Subcutaneous adipose tissue (tissue), 4 donors: ENCODE measurements around the gene B3GALNT2. TPM values are rescaled to one million over a fixed set of nuclear protein-coding genes. Genes with fewer than 3 reads are reported as not detected.

ENCODE experiments used
- CTCF ChIP-seq: fragments of 450-650 bp; IDR thresholded peaks from one replicate; pipeline ENCODE4 v1.5.1; 2016; ENCODE audit warnings: low read depth, mild to moderate bottlenecking, control low read depth, antibody characterized with exemption, moderate library complexity
- total RNA-seq, 4 donors: library from RNA; depleted of rRNA; stranded (reverse); fragments of >200 nt; gene quantifications; one replicate each; pipeline ENCODE4 v1.1.0, GENCODE V29; 2016

Gene B3GALNT2
- total RNA-seq, 4 donors from 2014 or later, result 15.4 to 19.4 (median 17.5) TPM

- TF ChIP-seq CTCF, result no peak
Measured at GRCh38 chr1:235441159-235441685, 63.0 kb downstream of the B3GALNT2 start.

GRCh38 chr1:235434001-235434400, 70.3 kb downstream of the B3GALNT2 start:
- TF ChIP-seq CTCF, result no peak

DNA sequence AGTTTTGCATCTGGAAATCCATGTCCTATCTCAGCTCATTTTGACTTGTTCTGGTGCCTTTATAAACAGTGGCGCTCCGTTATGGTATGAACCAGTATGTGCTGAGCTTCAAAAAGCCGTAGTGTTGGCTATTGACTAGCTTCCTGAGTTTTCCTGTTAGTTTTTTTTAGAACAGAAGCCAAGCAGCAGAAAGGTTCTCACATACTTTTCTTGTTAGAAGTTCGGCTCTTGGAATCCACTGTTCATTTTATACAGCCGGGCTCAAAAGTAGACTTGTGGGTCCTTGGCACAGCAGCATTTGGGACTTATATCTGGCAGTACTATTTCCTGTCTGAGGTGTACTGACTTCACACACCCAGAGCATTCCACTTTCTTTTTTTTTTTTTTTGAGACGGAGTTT, 73.3 kb downstream of the B3GALNT2 start:
- no peak for TF ChIP-seq CTCF

- no peak for TF ChIP-seq CTCF
Measured at GRCh38 chr1:235429143-235429542, 75.1 kb downstream of the B3GALNT2 start.

DNA sequence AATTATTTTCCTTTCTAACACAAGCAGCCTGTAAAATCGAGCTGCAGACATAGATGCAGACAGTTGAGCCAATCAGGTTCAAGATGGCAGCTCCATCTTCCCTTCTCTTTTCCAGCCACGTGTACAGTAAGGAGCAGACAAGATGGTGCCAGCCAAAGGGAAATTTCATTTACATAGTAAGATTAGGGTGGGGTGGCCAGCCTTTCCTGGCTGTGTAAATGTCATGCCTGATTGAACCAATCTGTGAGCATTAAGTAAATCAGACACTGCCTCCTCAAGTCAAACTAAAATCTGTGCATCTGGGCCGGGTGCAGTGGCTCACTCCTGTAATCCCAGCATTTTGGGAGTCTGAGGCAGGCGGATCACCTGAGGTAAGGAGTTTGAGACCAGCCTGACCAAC, 76.8 kb downstream of the B3GALNT2 start:
- no peak for TF ChIP-seq CTCF

GRCh38 chr1:235426680-235427079, 77.6 kb downstream of the B3GALNT2 start:
- TF ChIP-seq CTCF, result no peak

GRCh38 chr1:235426143-235426542, 78.1 kb downstream of the B3GALNT2 start:
- TF ChIP-seq CTCF, result no peak
